GM12878 (cell line): ENCODE measurements around the gene CYB5RL. TPM values are rescaled to one million over a fixed set of nuclear protein-coding genes. Genes with fewer than 3 reads are reported as not detected.

Experiments
- ATAC-seq: fragments of 200-7000 bp; cut with Tn5 transposase; 3 replicates; pipeline ENCODE4 v1.9.1; 2020; ENCODE audit warnings: mild to moderate bottlenecking, moderate library complexity
- BruUV-seq: library from RNA; stranded (reverse); fragments of 400-500 nt; replicated peaks from 2 replicates; lab custom pipeline; 2021; lab: Mats Ljungman, UMichigan
- CTCF ChIA-PET: fragments of 300-600 bp; sonication (Branson Sonifier 250); formaldehyde crosslinking; extraction: SDS; loops from one replicate; lab custom pipeline; 2021; ENCODE audit warnings: inconsistent platforms; lab: Yijun Ruan, JAX
- POLR2A ChIA-PET: fragments of 350-600 bp; formaldehyde crosslinking; extraction: SDS; loops from one replicate; lab custom pipeline; 2021; ENCODE audit warnings: inconsistent platforms; lab: Charles Lee
- RAD21 ChIA-PET: fragments of 300-600 bp; sonication (Branson Sonifier 250); formaldehyde crosslinking; loops from one replicate; lab custom pipeline; 2023; ENCODE audit warnings: antibody characterized with exemption; ENCODE audit not compliant: unreplicated experiment; lab: Charles Lee
- SMC1A ChIA-PET: fragments of 300-600 bp; sonication (Branson Sonifier 250); formaldehyde crosslinking; loops from one replicate; lab custom pipeline; 2023; ENCODE audit not compliant: unreplicated experiment, uncharacterized antibody; lab: Charles Lee
- DNase-seq: peaks from one replicate; pipeline ENCODE4 v3.0.0-alpha.2; 2011; ENCODE audit warnings: low read depth, low spot score
- FAIRE-seq: peaks from 3 replicates; lab custom pipeline; 2011; peaks lifted over from hg19 to GRCh38; lab: Jason Lieb, UNC
- H2AFZ ChIP-seq: 2 replicates; pipeline ENCODE4 v1.6.0; 2011; ENCODE audit warnings: low read depth, low read length, control low read depth; ENCODE audit not compliant: control insufficient read depth
- H3K27ac ChIP-seq: 2 replicates; pipeline ENCODE4 v1.5.1; 2011; ENCODE audit warnings: control low read depth; ENCODE audit not compliant: control insufficient read depth, insufficient read depth
- H3K27me3 ChIP-seq, 2 experiments: replicated peaks in 1 of 2; 2 replicates each; pipeline versions ENCODE4 v1.6.0 to v1.6.1; 2011; ENCODE audit warnings: low read length in 1 of 2; ENCODE audit not compliant: control insufficient read depth in 2 of 2, insufficient read depth in 2 of 2
- H3K36me3 ChIP-seq, 2 experiments: 2 replicates each; pipeline ENCODE4 v1.5.1; 2011; ENCODE audit warnings: low read length in 1 of 2; ENCODE audit not compliant: control insufficient read depth in 2 of 2, insufficient read depth in 2 of 2
- H3K4me1 ChIP-seq: 2 replicates; pipeline ENCODE4 v1.6.1; 2011; ENCODE audit warnings: mild to moderate bottlenecking, low read length, moderate library complexity, mixed read lengths; ENCODE audit not compliant: control insufficient read depth, insufficient read depth
- H3K4me2 ChIP-seq: 2 replicates; pipeline ENCODE4 v1.6.0; 2011; ENCODE audit warnings: control low read depth; ENCODE audit not compliant: control insufficient read depth, insufficient read depth
- H3K4me3 ChIP-seq: fragments of 200-600 bp; sonication (generic); 2 replicates; pipeline ENCODE4 v1.5.1; 2016
- H3K79me2 ChIP-seq: 2 replicates; pipeline ENCODE4 v1.6.0; 2011; ENCODE audit warnings: low read length; ENCODE audit not compliant: control insufficient read depth, insufficient read depth
- H3K9ac ChIP-seq: 2 replicates; pipeline ENCODE4 v1.8.0; 2011; ENCODE audit warnings: low read length, control low read depth, mixed read lengths; ENCODE audit not compliant: control insufficient read depth, insufficient read depth
- H3K9me3 ChIP-seq: replicated peaks from 3 replicates; pipeline ENCODE4 v1.5.1; 2011; ENCODE audit warnings: mild to moderate bottlenecking, low read length; ENCODE audit not compliant: control insufficient read depth, insufficient read depth
- H4K20me1 ChIP-seq: 2 replicates; pipeline ENCODE4 v1.6.0; 2011; ENCODE audit not compliant: control insufficient read depth, insufficient read depth
- NBN ChIP-seq: fragments of 450-650 bp; IDR thresholded peaks from 2 replicates; pipeline ENCODE4 v1.6.1; 2016
- ZBTB40 ChIP-seq: fragments of 450-650 bp; IDR thresholded peaks from 2 replicates; pipeline ENCODE4 v1.6.1; 2016; ENCODE audit warnings: mild to moderate bottlenecking, moderate library complexity, borderline replicate concordance
- WGBS: methylation state at CpG from one replicate; pipeline ENCODE4 v1.1.6; 2016; ENCODE audit warnings: low lambda C conversion rate; ENCODE audit not compliant: insufficient replicate concordance, insufficient coverage; ENCODE audit errors: missing lambda C conversion rate; 5-methylcytosine and 5-hydroxymethylcytosine counted together
- in situ Hi-C: fragments of 300-500 bp; cut with MboI; formaldehyde crosslinking; loops from 9 replicates; pipeline ENCODE4 v1.14.3; 2018; ENCODE audit warnings: mixed read lengths
- intact Hi-C: fragments of 100-400 bp; cut with micrococcal nuclease; formaldehyde crosslinking; loops from one replicate; pipeline ENCODE4 v1.14.2; 2022; ENCODE audit not compliant: unreplicated experiment
- polyA plus RNA-seq, 11 experiments: library from polyadenylated mRNA; depleted of rRNA in 4 of 11; unstranded in 6 of 11; stranded (reverse) in 5 of 11; fragments of >200 nt; fragmentation: Nextera tagmentation in 4 of 11; fragmentation: Illumina TruSeq in 1 of 11; extraction: Ambion mirVana in 4 of 11; extraction: Trizol in 1 of 11; gene quantifications; 1 replicate in 1 of 11; 2 replicates in 10 of 11; pipeline versions ENCODE4 v1.2.1 to v1.2.3, GENCODE V29; 2011 to 2016; ENCODE audit warnings: inconsistent platforms in 2 of 11, missing spikeins in 2 of 11, low read depth in 1 of 11
- total RNA-seq, 4 experiments: library from RNA; depleted of rRNA in 3 of 4; stranded (reverse); fragments of >200 nt in 3 of 4; fragmentation: Illumina TruSeq in 1 of 4; extraction: Trizol in 1 of 4; gene quantifications; 2 replicates each; pipeline versions ENCODE4 v1.2.1 to v1.2.3, GENCODE V29; 2013 to 2021

The CYB5RL gene
- total and polyA plus RNA-seq, 10 of the 15 experiments (the other 5 are each of a cell fraction or from before 2014, with no cell fraction given): 3.1 to 8.7 (median 7.2) TPM

DNA sequence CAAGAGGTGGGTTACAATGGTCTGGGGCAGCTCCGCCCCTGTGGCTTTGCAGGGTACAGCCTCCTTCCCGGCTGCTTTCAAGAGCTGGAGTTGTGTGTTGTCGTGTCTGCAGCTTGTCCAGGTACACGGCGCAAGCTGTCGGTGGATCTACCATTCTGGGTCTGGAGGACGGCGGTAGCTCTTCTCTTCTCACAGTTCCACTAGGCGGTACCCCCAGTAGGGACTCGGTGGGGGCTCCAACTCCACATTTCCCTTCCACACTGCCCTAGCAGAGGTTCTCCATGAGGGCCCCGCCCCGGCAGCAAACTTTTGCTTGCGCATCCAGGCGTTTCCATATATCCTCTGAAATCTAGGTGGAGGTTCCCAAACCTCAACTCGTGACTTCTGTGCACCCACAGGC, 34.7 kb downstream of the CYB5RL start:
- H3K4me1 ChIP-seq: no peaks in the 10 kb centered on the region
- CTCF ChIA-PET: interaction anchor here (0.6 kb wide), 1 partner anchor 270 kb away, joined by 3 read pairs; no protein-coding TSS in a partner anchor

More for the DNA sequence above, 34.7 kb downstream of the CYB5RL start:
- Histone ChIP-seq H3K27me3 (no peaks in the 10 kb centered on the region), H3K9me3 (no peaks in the 10 kb centered on the region), H3K27ac (no peak overlapping the region), H3K4me3 (no peak overlapping the region), H2AFZ (no peak overlapping the region), H3K9ac (no peak overlapping the region), H4K20me1 (no peaks in the 10 kb centered on the region), H3K4me2 (no peak overlapping the region), H3K36me3 (no peaks in the 10 kb centered on the region), H3K79me2 (no peaks in the 10 kb centered on the region)
- ChIA-PET SMC1A (no interaction called here), RAD21 (no interaction called here), POLR2A (interaction anchor here (0.7 kb wide), 1 partner anchor 602 kb away, joined by 4 read pairs; no protein-coding TSS in a partner anchor)
- TF ChIP-seq NBN (no peak), ZBTB40 (no peak)
- no peak for ATAC-seq
- 83% methylated on average over 15 of the region's 15 CpGs for WGBS
- FAIRE-seq: no peak
- no TSS peak for BruUV-seq
- DNase-seq: no peak
- in situ Hi-C loops (no loop called here), intact Hi-C loops (no loop called here)
